GM19395 (cell line): ENCODE data around the gene RYR1.
"Not testable (repeated sequence)": the region's sequence is repeated elsewhere in the genome, so short reads cannot be mapped to it uniquely, and the experiment has no call there.

Experiments
- ATAC-seq: cut with Tn5 transposase; IDR thresholded peaks from one replicate; pipeline ENCODE4 v1.9.1; 2021; ENCODE audit warnings: mild to moderate bottlenecking, moderate library complexity; ENCODE audit not compliant: unreplicated experiment

The RYR1 gene

GRCh38 chr19:38559428-38560401, 126.2 kb downstream of the RYR1 start:
- peak; percentile 71 for ATAC-seq

GRCh38 chr19:38561053-38561606, 127.6 kb downstream of the RYR1 start:
- no peak for ATAC-seq

- ATAC-seq, result no peak
These were observed 128.2 kb downstream of the RYR1 start for GRCh38 chr19:38561658-38562057.

GRCh38 chr19:38562096-38562495, 128.6 kb downstream of the RYR1 start:
- ATAC-seq, result no peak

- ATAC-seq, result no peak
These were observed 130.0 kb downstream of the RYR1 start for GRCh38 chr19:38563475-38563874.

GRCh38 chr19:38564981-38565690, 131.6 kb downstream of the RYR1 start:
- no peak for ATAC-seq

GRCh38 chr19:38565691-38566105, 132.2 kb downstream of the RYR1 start:
- ATAC-seq, result no peak

- ATAC-seq, result no peak
These were observed 136.0 kb downstream of the RYR1 start for GRCh38 chr19:38569368-38569983.

- ATAC-seq, result no peak
These were observed 138.2 kb downstream of the RYR1 start for GRCh38 chr19:38571682-38572081.

GRCh38 chr19:38577826-38578225, 144.3 kb downstream of the RYR1 start:
- ATAC-seq, result no peak

- not testable (repeated sequence) for ATAC-seq
These were observed 145.8 kb downstream of the RYR1 start for GRCh38 chr19:38579304-38579703.

- ATAC-seq, result no peak
These were observed 146.6 kb downstream of the RYR1 start for GRCh38 chr19:38580080-38580479.

GRCh38 chr19:38583219-38583984, 149.9 kb downstream of the RYR1 start:
- ATAC-seq, result no peak

GRCh38 chr19:38583985-38584305, 150.5 kb downstream of the RYR1 start:
- ATAC-seq, result no peak

GRCh38 chr19:38587562-38587961, 154.1 kb downstream of the RYR1 start:
- no peak for ATAC-seq

- ATAC-seq, result no peak
These were observed 154.6 kb downstream of the RYR1 start for GRCh38 chr19:38588041-38588440.

- no peak for ATAC-seq
These were observed 159.4 kb downstream of the RYR1 start for GRCh38 chr19:38592940-38593339.

GRCh38 chr19:38596057-38596981, 162.8 kb downstream of the RYR1 start:
- no peak for ATAC-seq

- no peak for ATAC-seq
These were observed 163.6 kb downstream of the RYR1 start for GRCh38 chr19:38597075-38597474.

GRCh38 chr19:38599722-38600121, 166.2 kb downstream of the RYR1 start:
- no peak for ATAC-seq
